DOHH2 (cell line): ENCODE measurements around the gene ZNF324B.

ENCODE experiments used
- H3F3A ChIP-seq: fragments of 200-600 bp; sonication (generic), shearing (Covaris generic); 2 replicates; pipeline ENCODE4 v1.6.0; 2016; ENCODE audit warnings: antibody characterized with exemption, mild to moderate bottlenecking; ENCODE audit not compliant: control insufficient read depth, insufficient read depth
- H3K27ac ChIP-seq: fragments of 200-600 bp; sonication (generic); 2 replicates; pipeline ENCODE4 v1.5.1; 2014; ENCODE audit warnings: low read depth, mild to moderate bottlenecking, low read length, moderate library complexity
- H3K27me3 ChIP-seq: fragments of 200-600 bp; sonication (generic); 2 replicates; pipeline ENCODE4 v1.6.1; 2014; ENCODE audit warnings: mild to moderate bottlenecking, low read length, mixed read lengths; ENCODE audit not compliant: control insufficient read depth
- H3K36me3 ChIP-seq: fragments of 200-600 bp; sonication (generic); 2 replicates; pipeline ENCODE4 v1.6.1; 2014; ENCODE audit warnings: mild to moderate bottlenecking, low read length, moderate library complexity, mixed read lengths; ENCODE audit not compliant: control insufficient read depth
- H3K4me1 ChIP-seq: fragments of 200-600 bp; sonication (generic); 2 replicates; pipeline ENCODE4 v1.6.1; 2014; ENCODE audit warnings: mild to moderate bottlenecking, low read length, mixed read lengths; ENCODE audit not compliant: control insufficient read depth
- H3K4me2 ChIP-seq: fragments of 200-600 bp; sonication (generic); 2 replicates; pipeline ENCODE4 v1.6.0; 2014; ENCODE audit warnings: mild to moderate bottlenecking, low read length, moderate library complexity
- H3K4me3 ChIP-seq: fragments of 200-600 bp; sonication (generic); 2 replicates; pipeline ENCODE4 v1.5.1; 2014; ENCODE audit warnings: mild to moderate bottlenecking, low read length, mixed read lengths
- H3K79me2 ChIP-seq: fragments of 200-600 bp; sonication (generic); 2 replicates; pipeline ENCODE4 v1.6.1; 2014; ENCODE audit warnings: mild to moderate bottlenecking, low read length, mixed read lengths; ENCODE audit not compliant: control insufficient read depth
- H3K9me2 ChIP-seq: fragments of 200-600 bp; sonication (generic); replicated peaks from 2 replicates; pipeline ENCODE4 v1.6.1; 2014; ENCODE audit warnings: mild to moderate bottlenecking, low read length, mixed read lengths; ENCODE audit not compliant: control insufficient read depth
- H3K9me3 ChIP-seq: fragments of 200-600 bp; sonication (generic); 2 replicates; pipeline ENCODE4 v1.6.1; 2014; ENCODE audit warnings: antibody characterized with exemption, low read length, mixed read lengths; ENCODE audit not compliant: control insufficient read depth, insufficient read depth
- H4K20me1 ChIP-seq: fragments of 200-600 bp; sonication (generic); 2 replicates; pipeline ENCODE4 v1.6.0; 2014; ENCODE audit warnings: low read depth, mild to moderate bottlenecking, antibody characterized with exemption, low read length, moderate library complexity; ENCODE audit not compliant: control insufficient read depth, insufficient read depth
- EZH2phosphoT487 ChIP-seq: fragments of 200-600 bp; sonication (generic); IDR thresholded peaks from 2 replicates; pipeline ENCODE4 v1.6.1; 2017; ENCODE audit warnings: borderline replicate concordance, mild to moderate bottlenecking, antibody characterized with exemption, low read length, moderate library complexity, mixed read lengths
- TF ChIP-seq, protein P1 (sequence below): fragments of 200-600 bp; sonication (generic); IDR thresholded peaks from one replicate; pipeline ENCODE4 v1.5.1; 2014; ENCODE audit warnings: antibody characterized with exemption, mild to moderate bottlenecking, low read depth, low read length; ENCODE audit not compliant: poor library complexity, severe bottlenecking

ZNF324B gene

GRCh38 chr19:58428617-58429016, 22.8 kb upstream of the ZNF324B start:
- no peaks in the 10 kb centered on the region for H3K79me2 ChIP-seq
- no peaks in the 10 kb centered on the region for H3K4me1 ChIP-seq
- peaks cover 9% of the 10 kb centered on the region for H3K36me3 ChIP-seq
- H3K4me2 ChIP-seq, result no peak overlapping the region
- no peaks in the 10 kb centered on the region for H3F3A ChIP-seq
- no peak overlapping the region for H3K4me3 ChIP-seq
- no peaks in the 10 kb centered on the region for H3K27me3 ChIP-seq
- peaks cover 27% of the 10 kb centered on the region for H3K9me3 ChIP-seq
- no peak overlapping the region for H3K27ac ChIP-seq
- H4K20me1 ChIP-seq, result no peaks in the 10 kb centered on the region
- no peaks in the 10 kb centered on the region for H3K9me2 ChIP-seq
- TF ChIP-seq, protein P1, sequence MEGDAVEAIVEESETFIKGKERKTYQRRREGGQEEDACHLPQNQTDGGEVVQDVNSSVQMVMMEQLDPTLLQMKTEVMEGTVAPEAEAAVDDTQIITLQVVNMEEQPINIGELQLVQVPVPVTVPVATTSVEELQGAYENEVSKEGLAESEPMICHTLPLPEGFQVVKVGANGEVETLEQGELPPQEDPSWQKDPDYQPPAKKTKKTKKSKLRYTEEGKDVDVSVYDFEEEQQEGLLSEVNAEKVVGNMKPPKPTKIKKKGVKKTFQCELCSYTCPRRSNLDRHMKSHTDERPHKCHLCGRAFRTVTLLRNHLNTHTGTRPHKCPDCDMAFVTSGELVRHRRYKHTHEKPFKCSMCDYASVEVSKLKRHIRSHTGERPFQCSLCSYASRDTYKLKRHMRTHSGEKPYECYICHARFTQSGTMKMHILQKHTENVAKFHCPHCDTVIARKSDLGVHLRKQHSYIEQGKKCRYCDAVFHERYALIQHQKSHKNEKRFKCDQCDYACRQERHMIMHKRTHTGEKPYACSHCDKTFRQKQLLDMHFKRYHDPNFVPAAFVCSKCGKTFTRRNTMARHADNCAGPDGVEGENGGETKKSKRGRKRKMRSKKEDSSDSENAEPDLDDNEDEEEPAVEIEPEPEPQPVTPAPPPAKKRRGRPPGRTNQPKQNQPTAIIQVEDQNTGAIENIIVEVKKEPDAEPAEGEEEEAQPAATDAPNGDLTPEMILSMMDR, result no peak
- no peak for TF ChIP-seq EZH2phosphoT487

DNA sequence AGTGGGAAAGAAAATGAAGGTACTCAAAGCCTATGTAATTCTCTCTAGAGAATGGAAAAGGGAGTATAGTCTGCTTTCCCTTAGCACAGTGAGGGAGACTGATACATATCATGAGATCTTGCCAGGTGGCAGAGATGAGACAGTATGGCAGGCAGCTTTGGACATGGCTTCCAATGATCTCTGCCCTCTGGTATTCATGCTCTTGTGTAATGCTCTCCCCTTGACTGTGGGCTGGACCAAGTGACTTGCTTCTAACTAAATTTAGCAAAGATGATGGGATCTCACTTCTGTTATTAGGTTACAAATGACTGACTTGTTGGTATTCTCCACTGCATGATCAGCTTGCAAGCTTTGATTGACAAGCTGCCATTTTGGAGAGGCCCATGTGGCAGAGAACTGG, 21.7 kb upstream of the ZNF324B start:
- H3K9me2 ChIP-seq, result no peaks in the 10 kb centered on the region
- no peak overlapping the region for H3K27ac ChIP-seq
- H3K79me2 ChIP-seq, result no peaks in the 10 kb centered on the region
- H3K4me1 ChIP-seq, result no peaks in the 10 kb centered on the region
- H3K27me3 ChIP-seq, result no peaks in the 10 kb centered on the region
- no peak for TF ChIP-seq EZH2phosphoT487
- TF ChIP-seq, protein P1, result no peak
- peaks cover 38% of the 10 kb centered on the region for H3K9me3 ChIP-seq
- no peaks in the 10 kb centered on the region for H3F3A ChIP-seq
- H4K20me1 ChIP-seq, result no peaks in the 10 kb centered on the region
- peaks cover 20% of the 10 kb centered on the region for H3K36me3 ChIP-seq
- no peak overlapping the region for H3K4me2 ChIP-seq
- no peak overlapping the region for H3K4me3 ChIP-seq

DNA sequence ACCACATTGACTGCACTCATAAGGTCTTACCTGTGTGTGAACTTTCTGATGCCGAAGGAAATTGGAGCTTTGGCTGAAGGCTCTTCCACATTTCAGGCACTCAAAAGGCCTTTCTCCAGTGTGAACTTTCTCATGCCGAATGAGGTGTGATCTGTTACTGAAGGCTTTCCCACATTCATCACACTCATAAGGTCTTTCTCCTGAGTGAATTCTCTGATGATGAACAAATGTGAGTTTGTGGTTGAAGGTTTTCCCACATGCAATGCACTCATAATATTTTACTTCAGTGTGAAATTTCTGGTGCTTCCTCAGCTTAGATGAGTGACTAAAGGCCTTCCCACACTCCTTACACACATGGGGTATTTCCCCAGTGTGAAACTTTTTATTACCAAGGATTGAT, 17.2 kb upstream of the ZNF324B start:
- TF ChIP-seq, protein P1, result no peak
- TF ChIP-seq EZH2phosphoT487, result no peak
- no peak overlapping the region for H3K27ac ChIP-seq
- H3K4me2 ChIP-seq, result no peak overlapping the region
- no peaks in the 10 kb centered on the region for H3K9me2 ChIP-seq
- no peak overlapping the region for H3K4me3 ChIP-seq
- H3K79me2 ChIP-seq, result no peaks in the 10 kb centered on the region
- H3K27me3 ChIP-seq, result no peaks in the 10 kb centered on the region
- H4K20me1 ChIP-seq, result no peaks in the 10 kb centered on the region
- H3K4me1 ChIP-seq, result 0 out of 2 replicates have a peak, but pooled peaks cover under 1% of the 10 kb centered on the region
- H3K36me3 ChIP-seq, result peaks cover 22% of the 10 kb centered on the region
- peaks cover 57% of the 10 kb centered on the region for H3K9me3 ChIP-seq
- no peaks in the 10 kb centered on the region for H3F3A ChIP-seq
